ENCODE data around the gene CCDC122. TPM values are rescaled to one million over a fixed set of nuclear protein-coding genes. Genes with fewer than 3 reads are reported as not detected.

Gene CCDC122
- total and polyA plus RNA-seq, 4 donors, result 1.9 to 7.7 (median 6.6) TPM

- Histone ChIP-seq H3K36me3 (ENCODE audit: control insufficient read depth in 4 of 4, insufficient read depth in 4 of 4, low read length in 4 of 4) (peaks cover 0 to 1% (median 0%) of the 10 kb centered on the region in 4 donors), H3K27ac (ENCODE audit: low read depth in 1 of 2, low read length in 1 of 2) (no peak overlapping the region), H3K4me1 (ENCODE audit: control insufficient read depth in 5 of 5, insufficient read depth in 5 of 5, low read length in 5 of 5) (no peaks in the 10 kb centered on the region), H3K9ac (ENCODE audit: insufficient read depth in 1 of 2, low read length in 2 of 2) (no peak overlapping the region), H3K4me3 (no peak overlapping the region), H3K9me3 (ENCODE audit: control insufficient read depth in 4 of 4, insufficient read depth in 3 of 4, low read length in 3 of 4) (no peaks in the 10 kb centered on the region), H3K27me3 (ENCODE audit: control insufficient read depth in 3 of 3, insufficient read depth in 3 of 3, low read length in 2 of 3) (peaks cover 0 to 4% (median 0%) of the 10 kb centered on the region in 3 donors)
- TF ChIP-seq CTCF (IDR thresholded peaks at IDR 0.05; ENCODE audit: control extremely low read depth, extremely low read depth), result no peak
- 77 to 90% methylated on average over 1 of the region's 1 CpG for WGBS, 2 donors
- ATAC-seq (ENCODE audit: insufficient read depth, low FRiP score), result no peak
- peak in 2 of 3 donors; percentile 16 to 39 for DNase-seq
Measured at GRCh38 chr13:43872181-43872580, 7.4 kb downstream of the CCDC122 start.

GRCh38 chr13:43865892-43866291 is 13.6 kb downstream of the CCDC122 start:
- 82 to 85% methylated on average over 4 of the region's 4 CpGs for WGBS, 2 donors

GRCh38 chr13:43864921-43865320 is 14.6 kb downstream of the CCDC122 start:
- Histone ChIP-seq H3K27ac (ENCODE audit: low read depth in 1 of 2, low read length in 1 of 2) (no peak overlapping the region), H3K4me3 (no peak overlapping the region), H3K4me1 (ENCODE audit: control insufficient read depth in 5 of 5, insufficient read depth in 5 of 5, low read length in 5 of 5) (no peaks in the 10 kb centered on the region), H3K36me3 (ENCODE audit: control insufficient read depth in 4 of 4, insufficient read depth in 4 of 4, low read length in 4 of 4) (no peaks in the 10 kb centered on the region), H3K9ac (ENCODE audit: insufficient read depth in 1 of 2, low read length in 2 of 2) (no peak overlapping the region), H3K27me3 (ENCODE audit: control insufficient read depth in 3 of 3, insufficient read depth in 3 of 3, low read length in 2 of 3) (peaks cover 0 to under 1% (median 0%) of the 10 kb centered on the region in 3 donors), H3K9me3 (ENCODE audit: control insufficient read depth in 4 of 4, insufficient read depth in 3 of 4, low read length in 3 of 4) (no peaks in the 10 kb centered on the region)
- ATAC-seq (ENCODE audit: insufficient read depth, low FRiP score), result no peak
- no peak for TF ChIP-seq CTCF (IDR thresholded peaks at IDR 0.05; ENCODE audit: control extremely low read depth, extremely low read depth)
- DNase-seq, result no peak
- 96 to 97% methylated on average over 4 of the region's 4 CpGs for WGBS, 2 donors

More at GRCh38 chr13:43865892-43866291, 13.6 kb downstream of the CCDC122 start:
- Histone ChIP-seq H3K27ac (ENCODE audit: low read depth in 1 of 2, low read length in 1 of 2) (no peak overlapping the region), H3K4me1 (ENCODE audit: control insufficient read depth in 5 of 5, insufficient read depth in 5 of 5, low read length in 5 of 5) (no peaks in the 10 kb centered on the region), H3K27me3 (ENCODE audit: control insufficient read depth in 3 of 3, insufficient read depth in 3 of 3, low read length in 2 of 3) (peaks cover 0 to 4% (median 0%) of the 10 kb centered on the region in 3 donors), H3K9me3 (ENCODE audit: control insufficient read depth in 4 of 4, insufficient read depth in 3 of 4, low read length in 3 of 4) (no peaks in the 10 kb centered on the region), H3K9ac (ENCODE audit: insufficient read depth in 1 of 2, low read length in 2 of 2) (no peak overlapping the region), H3K36me3 (ENCODE audit: control insufficient read depth in 4 of 4, insufficient read depth in 4 of 4, low read length in 4 of 4) (no peaks in the 10 kb centered on the region), H3K4me3 (no peak overlapping the region)
- DNase-seq, result no peak
- TF ChIP-seq CTCF (IDR thresholded peaks at IDR 0.05; ENCODE audit: control extremely low read depth, extremely low read depth), result no peak
- ATAC-seq (ENCODE audit: insufficient read depth, low FRiP score), result no peak

- no peaks in the 10 kb centered on the region for H3K36me3 ChIP-seq (ENCODE audit: control insufficient read depth in 4 of 4, insufficient read depth in 4 of 4, low read length in 4 of 4)
- no peak overlapping the region for H3K4me3 ChIP-seq
- H3K9me3 ChIP-seq (ENCODE audit: control insufficient read depth in 4 of 4, insufficient read depth in 3 of 4, low read length in 3 of 4), result no peaks in the 10 kb centered on the region
- no peak overlapping the region for H3K9ac ChIP-seq (ENCODE audit: insufficient read depth in 1 of 2, low read length in 2 of 2)
- DNase-seq (no peak), ATAC-seq (ENCODE audit: insufficient read depth, low FRiP score) (no peak)
- TF ChIP-seq CTCF (IDR thresholded peaks at IDR 0.05; ENCODE audit: control extremely low read depth, extremely low read depth), result no peak
- 84 to 96% methylated on average over 1 of the region's 1 CpG for WGBS, 2 donors
- H3K27ac ChIP-seq (ENCODE audit: low read depth in 1 of 2, low read length in 1 of 2), result no peak overlapping the region
- no peaks in the 10 kb centered on the region for H3K27me3 ChIP-seq (ENCODE audit: control insufficient read depth in 3 of 3, insufficient read depth in 3 of 3, low read length in 2 of 3)
- H3K4me1 ChIP-seq (ENCODE audit: control insufficient read depth in 5 of 5, insufficient read depth in 5 of 5, low read length in 5 of 5), result no peaks in the 10 kb centered on the region
Measured at GRCh38 chr13:43861863-43862262, 17.7 kb downstream of the CCDC122 start.

All from lung (tissue), 12 donors.